Activated CD8-positive, alpha-beta T cell treated with anti-CD3 and anti-CD28 coated beads, Interleukin-2, amount 10 ng/mL, durations not matched to agents 7 days and 5 days (primary cell): ENCODE data around the gene TCF3. TPM values are rescaled to one million over a fixed set of nuclear protein-coding genes. Genes with fewer than 3 reads are reported as not detected.

Source experiments
- ATAC-seq: fragments of 150-1000 bp; cut with Tn5 transposase; one replicate; pipeline ENCODE4 v1.10.0; 2021; ENCODE audit warnings: moderate library complexity
- CTCF ChIA-PET: fragments of 350-600 bp; sonication (Branson Sonifier 250); formaldehyde crosslinking; loops from one replicate; lab custom pipeline; 2021; ENCODE audit warnings: antibody characterized with exemption; lab: Charles Lee
- POLR2A ChIA-PET: fragments of 350-600 bp; sonication (Branson Sonifier 250); formaldehyde crosslinking; loops from one replicate; lab custom pipeline; 2021; ENCODE audit warnings: antibody characterized with exemption; lab: Charles Lee
- DNase-seq: peaks from one replicate; pipeline ENCODE4 v3.0.0-alpha.2; 2020
- H3K27ac Mint-ChIP-seq: one replicate; pipeline ENCODE4 v1.8.0; 2021; ENCODE audit warnings: mild to moderate bottlenecking, mixed read lengths
- H3K27me3 Mint-ChIP-seq: one replicate; pipeline ENCODE4 v1.8.0; 2021; ENCODE audit warnings: low read depth, mixed read lengths
- H3K36me3 Mint-ChIP-seq: one replicate; pipeline ENCODE4 v1.8.0; 2021; ENCODE audit warnings: low read depth, mixed read lengths
- H3K4me1 Mint-ChIP-seq: one replicate; pipeline ENCODE4 v1.8.0; 2021; ENCODE audit warnings: low read depth, mixed read lengths
- H3K4me3 Mint-ChIP-seq: one replicate; pipeline ENCODE4 v1.8.0; 2021; ENCODE audit warnings: mild to moderate bottlenecking, mixed read lengths
- H3K9me3 Mint-ChIP-seq: one replicate; pipeline ENCODE4 v1.8.0; 2022; ENCODE audit warnings: mixed read lengths; ENCODE audit not compliant: insufficient read depth
- total RNA-seq, 2 experiments: library from RNA; stranded (reverse); gene quantifications; one replicate each; pipeline ENCODE4 v1.2.3, GENCODE V29; 2021

TCF3 gene
- total RNA-seq, 2 experiments from 2014 or later = 130 to 137 TPM

GRCh38 chr19:1621021-1621420 is 31.4 kb downstream of the TCF3 start:
- Mint-ChIP-seq H3K4me1 (peaks cover 19% of the 10 kb centered on the region), H3K27me3 (no peaks in the 10 kb centered on the region), H3K27ac (no peak overlapping the region), H3K9me3 (no peaks in the 10 kb centered on the region), H3K4me3 (no peak overlapping the region), H3K36me3 (peaks cover 37% of the 10 kb centered on the region)
- ATAC-seq (no peak), DNase-seq (no peak)
- CTCF ChIA-PET = no interaction called here
- POLR2A ChIA-PET = no interaction called here

GRCh38 chr19:1620502-1620901 is 31.9 kb downstream of the TCF3 start:
- CTCF ChIA-PET = no interaction called here
- POLR2A ChIA-PET = no interaction called here

GRCh38 chr19:1619703-1620102 is 32.7 kb downstream of the TCF3 start:
- CTCF ChIA-PET = no interaction called here

More at GRCh38 chr19:1620502-1620901, 31.9 kb downstream of the TCF3 start:
- Mint-ChIP-seq H3K4me3 (no peak overlapping the region), H3K36me3 (peaks cover 40% of the 10 kb centered on the region), H3K9me3 (no peaks in the 10 kb centered on the region), H3K27me3 (no peaks in the 10 kb centered on the region), H3K27ac (no peak overlapping the region), H3K4me1 (peaks cover 22% of the 10 kb centered on the region)
- ATAC-seq (no peak), DNase-seq (no peak)

GRCh38 chr19:1619094-1619439 is 33.3 kb downstream of the TCF3 start:
- H3K27me3 Mint-ChIP-seq = no peaks in the 10 kb centered on the region
- peaks cover 27% of the 10 kb centered on the region for H3K4me1 Mint-ChIP-seq
- ChIA-PET CTCF (no interaction called here), POLR2A (no interaction called here)
- no peak overlapping the region for H3K27ac Mint-ChIP-seq
- DNase-seq (no peak), ATAC-seq (no peak)
- no peak overlapping the region for H3K4me3 Mint-ChIP-seq
- peaks cover 40% of the 10 kb centered on the region for H3K36me3 Mint-ChIP-seq
- no peaks in the 10 kb centered on the region for H3K9me3 Mint-ChIP-seq

More at GRCh38 chr19:1619703-1620102, 32.7 kb downstream of the TCF3 start:
- POLR2A ChIA-PET = no interaction called here
- H3K4me1 Mint-ChIP-seq = peaks cover 24% of the 10 kb centered on the region
- peaks cover 41% of the 10 kb centered on the region for H3K36me3 Mint-ChIP-seq
- no peaks in the 10 kb centered on the region for H3K27me3 Mint-ChIP-seq
- H3K4me3 Mint-ChIP-seq = no peak overlapping the region
- H3K27ac Mint-ChIP-seq = no peak overlapping the region
- no peaks in the 10 kb centered on the region for H3K9me3 Mint-ChIP-seq
- ATAC-seq = no peak
- DNase-seq = no peak

GRCh38 chr19:1618157-1619093 is 34.0 kb downstream of the TCF3 start:
- DNase-seq (peak; percentile 44), ATAC-seq (peak; percentile 67)
- CTCF ChIA-PET = no interaction called here
- no peaks in the 10 kb centered on the region for H3K27me3 Mint-ChIP-seq
- no peak overlapping the region for H3K4me3 Mint-ChIP-seq
- no peaks in the 10 kb centered on the region for H3K9me3 Mint-ChIP-seq
- H3K27ac Mint-ChIP-seq = peak overlapping the region; percentile 52
- POLR2A ChIA-PET = no interaction called here
- peaks cover 29% of the 10 kb centered on the region for H3K4me1 Mint-ChIP-seq
- H3K36me3 Mint-ChIP-seq = peaks cover 40% of the 10 kb centered on the region

- peaks cover 43% of the 10 kb centered on the region for H3K36me3 Mint-ChIP-seq
- no peaks in the 10 kb centered on the region for H3K27me3 Mint-ChIP-seq
- no peak for ATAC-seq
- H3K4me1 Mint-ChIP-seq = peaks cover 32% of the 10 kb centered on the region
- POLR2A ChIA-PET = no interaction called here
- peak overlapping the region; percentile 18 for H3K27ac Mint-ChIP-seq
- no peak for DNase-seq
- CTCF ChIA-PET = interaction anchor here (1.1 kb wide), 1 partner anchor 11 kb away, joined by 3 read pairs; no protein-coding TSS in a partner anchor
- no peak overlapping the region for H3K4me3 Mint-ChIP-seq
- no peaks in the 10 kb centered on the region for H3K9me3 Mint-ChIP-seq
These were observed 35.5 kb downstream of the TCF3 start for GRCh38 chr19:1616875-1617274.

GRCh38 chr19:1616396-1616795 is 36.0 kb downstream of the TCF3 start:
- peak overlapping the region; percentile 18 for H3K27ac Mint-ChIP-seq
- no peaks in the 10 kb centered on the region for H3K9me3 Mint-ChIP-seq
- peaks cover 35% of the 10 kb centered on the region for H3K4me1 Mint-ChIP-seq
- ATAC-seq (no peak), DNase-seq (no peak)
- no peak overlapping the region for H3K4me3 Mint-ChIP-seq
- H3K36me3 Mint-ChIP-seq = peaks cover 46% of the 10 kb centered on the region
- CTCF ChIA-PET = interaction anchor here (0.8 to 1.1 kb wide), 2 partner anchors 11 to 35 kb away, joined by 3 read pairs; no protein-coding TSS in a partner anchor
- no peaks in the 10 kb centered on the region for H3K27me3 Mint-ChIP-seq
- POLR2A ChIA-PET = no interaction called here

GRCh38 chr19:1615156-1615765 is 37.2 kb downstream of the TCF3 start:
- no peaks in the 10 kb centered on the region for H3K27me3 Mint-ChIP-seq
- no peak overlapping the region for H3K27ac Mint-ChIP-seq
- DNase-seq = no peak
- CTCF ChIA-PET = no interaction called here
- H3K4me3 Mint-ChIP-seq = no peak overlapping the region
- POLR2A ChIA-PET = no interaction called here
- H3K4me1 Mint-ChIP-seq = peaks cover 45% of the 10 kb centered on the region
- peaks cover 49% of the 10 kb centered on the region for H3K36me3 Mint-ChIP-seq
- ATAC-seq = no peak
- H3K9me3 Mint-ChIP-seq = no peaks in the 10 kb centered on the region

- POLR2A ChIA-PET = no interaction called here
These were observed 38.4 kb downstream of the TCF3 start for GRCh38 chr19:1613808-1614570.

GRCh38 chr19:1613146-1613545 is 39.3 kb downstream of the TCF3 start:
- no peaks in the 10 kb centered on the region for H3K27me3 Mint-ChIP-seq
- ATAC-seq (no peak), DNase-seq (no peak)
- H3K4me3 Mint-ChIP-seq = no peak overlapping the region
- peak overlapping the region; percentile 71 for H3K27ac Mint-ChIP-seq
- no peaks in the 10 kb centered on the region for H3K9me3 Mint-ChIP-seq
- ChIA-PET CTCF (no interaction called here), POLR2A (no interaction called here)
- peaks cover 59% of the 10 kb centered on the region for H3K4me1 Mint-ChIP-seq
- peaks cover 49% of the 10 kb centered on the region for H3K36me3 Mint-ChIP-seq

More at GRCh38 chr19:1613808-1614570, 38.4 kb downstream of the TCF3 start:
- Mint-ChIP-seq H3K9me3 (no peaks in the 10 kb centered on the region), H3K27me3 (no peaks in the 10 kb centered on the region), H3K27ac (no peak overlapping the region), H3K36me3 (peaks cover 55% of the 10 kb centered on the region), H3K4me3 (no peak overlapping the region), H3K4me1 (peaks cover 56% of the 10 kb centered on the region)
- DNase-seq (no peak), ATAC-seq (no peak)
- CTCF ChIA-PET = no interaction called here

- POLR2A ChIA-PET = no interaction called here
- CTCF ChIA-PET = interaction anchor here (0.7 kb wide), 1 partner anchor 21 kb away, joined by 3 read pairs; no protein-coding TSS in a partner anchor
- Mint-ChIP-seq H3K27me3 (no peaks in the 10 kb centered on the region), H3K4me1 (peaks cover 56% of the 10 kb centered on the region), H3K9me3 (no peaks in the 10 kb centered on the region), H3K36me3 (peaks cover 47% of the 10 kb centered on the region), H3K4me3 (no peak overlapping the region), H3K27ac (no peak overlapping the region)
- ATAC-seq = no peak
- no peak for DNase-seq
These were observed 40.0 kb downstream of the TCF3 start for GRCh38 chr19:1612114-1613086.
